Coronary artery (tissue), 2 donors: ENCODE data around the gene KCNH3.

ENCODE experiments used
- DNase-seq: peaks from one replicate; pipeline ENCODE4 v3.0.0-alpha.2; 2017; ENCODE audit warnings: low spot score
- H3K27ac ChIP-seq, 2 donors: fragments of 200-600 bp; sonication (generic); one replicate each; pipeline ENCODE4 v1.5.1; 2016 to 2019
- H3K4me3 ChIP-seq: fragments of 200-600 bp; sonication (generic); 2 replicates; pipeline ENCODE4 v1.5.1; 2016; ENCODE audit warnings: mild to moderate bottlenecking, moderate library complexity
- CTCF ChIP-seq: fragments of 200-600 bp; sonication (generic); IDR thresholded peaks from one replicate; pipeline ENCODE4 v1.5.1; 2019; ENCODE audit warnings: antibody characterized with exemption

The KCNH3 gene

GRCh38 chr12:49541911-49542505, 3.2 kb downstream of the KCNH3 start:
- no peak overlapping the region for H3K27ac ChIP-seq
- no peak for TF ChIP-seq CTCF
- H3K4me3 ChIP-seq = no peak overlapping the region
- no peak for DNase-seq

- DNase-seq = no peak
- TF ChIP-seq CTCF = no peak
- Histone ChIP-seq H3K4me3 (no peak overlapping the region), H3K27ac (no peak overlapping the region)
Observed at GRCh38 chr12:49542592-49543160, 3.8 kb downstream of the KCNH3 start.

- Histone ChIP-seq H3K27ac (no peak overlapping the region), H3K4me3 (no peak overlapping the region)
- DNase-seq = no peak
- no peak for TF ChIP-seq CTCF
Observed at GRCh38 chr12:49543221-49543913, 4.5 kb downstream of the KCNH3 start.

- TF ChIP-seq CTCF = no peak
- Histone ChIP-seq H3K27ac (no peak overlapping the region), H3K4me3 (no peak overlapping the region)
- DNase-seq = no peak
Observed at GRCh38 chr12:49543914-49544815, 5.3 kb downstream of the KCNH3 start.

GRCh38 chr12:49545815-49546214, 7.0 kb downstream of the KCNH3 start:
- H3K4me3 ChIP-seq = no peak overlapping the region
- no peak for DNase-seq
- no peak overlapping the region for H3K27ac ChIP-seq

GRCh38 chr12:49546481-49546880, 7.7 kb downstream of the KCNH3 start:
- DNase-seq = no peak
- no peak overlapping the region for H3K27ac ChIP-seq
- TF ChIP-seq CTCF = no peak
- no peak overlapping the region for H3K4me3 ChIP-seq

More at GRCh38 chr12:49545815-49546214, 7.0 kb downstream of the KCNH3 start:
- TF ChIP-seq CTCF = no peak
